ENCODE measurements around the gene ACTR1A.

DNA sequence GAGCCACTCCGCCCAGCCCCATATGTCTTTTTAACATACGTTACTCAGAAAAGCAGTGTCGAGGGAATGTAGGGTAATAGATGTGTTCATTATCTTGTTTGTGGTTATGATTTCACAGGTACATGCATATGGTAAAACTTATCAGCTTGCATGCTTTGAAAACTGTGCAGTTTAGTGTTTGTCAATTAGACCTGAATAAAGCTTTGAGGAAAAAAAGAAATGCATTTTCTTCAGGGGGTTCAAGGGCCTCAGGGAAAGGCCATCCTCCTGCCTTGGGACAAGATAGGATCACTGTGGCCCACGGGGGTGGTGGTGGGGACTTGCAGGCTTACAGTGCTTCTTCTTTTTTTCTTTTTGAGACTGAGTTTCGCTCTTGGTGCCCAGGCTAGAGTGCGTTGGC is 35.2 kb downstream of the ACTR1A start:
- TF ChIP-seq, protein P1, sequence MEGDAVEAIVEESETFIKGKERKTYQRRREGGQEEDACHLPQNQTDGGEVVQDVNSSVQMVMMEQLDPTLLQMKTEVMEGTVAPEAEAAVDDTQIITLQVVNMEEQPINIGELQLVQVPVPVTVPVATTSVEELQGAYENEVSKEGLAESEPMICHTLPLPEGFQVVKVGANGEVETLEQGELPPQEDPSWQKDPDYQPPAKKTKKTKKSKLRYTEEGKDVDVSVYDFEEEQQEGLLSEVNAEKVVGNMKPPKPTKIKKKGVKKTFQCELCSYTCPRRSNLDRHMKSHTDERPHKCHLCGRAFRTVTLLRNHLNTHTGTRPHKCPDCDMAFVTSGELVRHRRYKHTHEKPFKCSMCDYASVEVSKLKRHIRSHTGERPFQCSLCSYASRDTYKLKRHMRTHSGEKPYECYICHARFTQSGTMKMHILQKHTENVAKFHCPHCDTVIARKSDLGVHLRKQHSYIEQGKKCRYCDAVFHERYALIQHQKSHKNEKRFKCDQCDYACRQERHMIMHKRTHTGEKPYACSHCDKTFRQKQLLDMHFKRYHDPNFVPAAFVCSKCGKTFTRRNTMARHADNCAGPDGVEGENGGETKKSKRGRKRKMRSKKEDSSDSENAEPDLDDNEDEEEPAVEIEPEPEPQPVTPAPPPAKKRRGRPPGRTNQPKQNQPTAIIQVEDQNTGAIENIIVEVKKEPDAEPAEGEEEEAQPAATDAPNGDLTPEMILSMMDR (conservative IDR thresholded peaks at IDR 0.05 in 1 of 2, IDR thresholded peaks at IDR 0.05 in 1 of 2; ENCODE audit: extremely low read depth in 1 of 2, insufficient read depth in 1 of 2, low read depth in 1 of 2, low read length in 2 of 2), result no peak
- no peak for TF ChIP-seq EZH2 (IDR thresholded peaks at IDR 0.05; ENCODE audit: borderline replicate concordance, low read length)
